Activated naive CD4-positive, alpha-beta T cell (primary cell): ENCODE measurements around the gene EIF3L.
A peak's percentile ranks its signal among the peaks of the same experiment; 100 is the strongest.
"Not testable (repeated sequence)": the region's sequence is repeated elsewhere in the genome, so short reads cannot be mapped to it uniquely, and the experiment has no call there.

Experiments used
- DNase-seq, 4 experiments: peaks; one replicate each; lab custom pipeline; 2025; lab: John Stamatoyannopoulos, UW

Gene EIF3L

GRCh38 chr22:37849089-37849751 is at the start of gene EIF3L:
Gene EIF3L (plus strand): TSS chr22:37849419. CDS start chr22:37849450, 31 bp downstream.
- peak; percentile 65 to 83 (median 78) for DNase-seq

GRCh38 chr22:37799979-37800378 is 49.2 kb upstream of the EIF3L start:
- not testable (repeated sequence) for DNase-seq

GRCh38 chr22:37801946-37802309 is 47.3 kb upstream of the EIF3L start:
- DNase-seq = no peak

- no peak for DNase-seq
These were observed 46.7 kb upstream of the EIF3L start for GRCh38 chr22:37802310-37803194.

- DNase-seq = no peak
These were observed 46.0 kb upstream of the EIF3L start for GRCh38 chr22:37803195-37803638.

- no peak for DNase-seq
These were observed 45.4 kb upstream of the EIF3L start for GRCh38 chr22:37803639-37804351.

- no peak for DNase-seq
These were observed 44.8 kb upstream of the EIF3L start for GRCh38 chr22:37804352-37804880.

- peak; percentile 16 to 52 (median 35) for DNase-seq
These were observed 44.1 kb upstream of the EIF3L start for GRCh38 chr22:37804881-37805809.

- no peak for DNase-seq
These were observed 43.4 kb upstream of the EIF3L start for GRCh38 chr22:37805810-37806277.

- DNase-seq = no peak
These were observed 42.5 kb upstream of the EIF3L start for GRCh38 chr22:37806409-37807333.

- peak; percentile 52 to 72 (median 64) for DNase-seq
These were observed 41.6 kb upstream of the EIF3L start, which contains the start of gene GCAT for GRCh38 chr22:37807410-37808293. Gene GCAT (plus strand): TSS chr22:37807934. CDS start chr22:37807968, 34 bp downstream.

- DNase-seq = no peak
These were observed 40.9 kb upstream of the EIF3L start for GRCh38 chr22:37808294-37808657.

GRCh38 chr22:37809672-37810333 is 39.4 kb upstream of the EIF3L start:
- no peak for DNase-seq

GRCh38 chr22:37811867-37812266 is 37.4 kb upstream of the EIF3L start:
- DNase-seq = no peak

GRCh38 chr22:37812869-37813678 is 36.1 kb upstream of the EIF3L start:
- DNase-seq = no peak

- no peak for DNase-seq
These were observed 33.6 kb upstream of the EIF3L start for GRCh38 chr22:37815593-37815992.

- DNase-seq = no peak
These were observed 32.6 kb upstream of the EIF3L start for GRCh38 chr22:37816543-37817180.
